GM12878 (cell line): ENCODE data around the gene PRKCD. TPM values are rescaled to one million over a fixed set of nuclear protein-coding genes. Genes with fewer than 3 reads are reported as not detected.

ENCODE experiments used
- BACH1 ChIP-seq: fragments of 450-650 bp; IDR thresholded peaks from 2 replicates; pipeline ENCODE4 v1.6.1; 2017; ENCODE audit warnings: mild to moderate bottlenecking, borderline replicate concordance
- BCLAF1 ChIP-seq: fragments of 450-650 bp; IDR thresholded peaks from 2 replicates; pipeline ENCODE4 v1.6.1; 2017; ENCODE audit warnings: antibody characterized with exemption, mild to moderate bottlenecking, moderate library complexity
- BRCA1 ChIP-seq: IDR thresholded peaks from 2 replicates; pipeline ENCODE4 v1.6.1; 2011; ENCODE audit warnings: low read depth, low read length, improper control_type of control experiment
- ETV6 ChIP-seq, 2 experiments: fragments of 450-650 bp in 1 of 2; IDR thresholded peaks in 1 of 2; conservative IDR thresholded peaks in 1 of 2; 2 replicates each; pipeline ENCODE4 v1.6.1; 2014; ENCODE audit warnings: antibody characterized with exemption in 1 of 2, borderline replicate concordance in 1 of 2, low read depth in 1 of 2, mild to moderate bottlenecking in 1 of 2, moderate library complexity in 1 of 2
- IKZF1 ChIP-seq: fragments of 450-650 bp; conservative IDR thresholded peaks from 2 replicates; pipeline ENCODE4 v1.6.1; 2017; ENCODE audit warnings: antibody characterized with exemption, mild to moderate bottlenecking
- JUNB ChIP-seq: IDR thresholded peaks from 2 replicates; pipeline ENCODE4 v1.6.1; 2016; ENCODE audit warnings: antibody characterized with exemption, mild to moderate bottlenecking
- MYB ChIP-seq: fragments of 150-350 bp; IDR thresholded peaks from 2 replicates; pipeline ENCODE4 v1.6.1; 2014; ENCODE audit warnings: mild to moderate bottlenecking, low read depth, low read length, borderline replicate concordance
- MYC ChIP-seq: IDR thresholded peaks from 2 replicates; pipeline ENCODE4 v1.6.1; 2011; ENCODE audit warnings: mild to moderate bottlenecking, low read length, moderate library complexity, inconsistent platforms; ENCODE audit not compliant: insufficient read depth, insufficient replicate concordance, insufficient read length, severe bottlenecking
- RAD21 ChIP-seq: IDR thresholded peaks from 2 replicates; pipeline ENCODE4 v1.6.1; 2011; ENCODE audit warnings: mild to moderate bottlenecking, low read depth, low read length, moderate library complexity; ENCODE audit not compliant: insufficient read depth
- RUNX3 ChIP-seq: IDR thresholded peaks from 2 replicates; pipeline ENCODE4 v1.6.1; 2012; ENCODE audit warnings: low read length, inconsistent platforms
- SKIL ChIP-seq: fragments of 450-650 bp; IDR thresholded peaks from 2 replicates; pipeline ENCODE4 v1.6.1; 2017; ENCODE audit warnings: mild to moderate bottlenecking, low read depth, inconsistent platforms; ENCODE audit not compliant: poor library complexity, severe bottlenecking
- SREBF1 ChIP-seq: IDR thresholded peaks from 2 replicates; pipeline ENCODE4 v1.6.1; 2012; ENCODE audit warnings: mild to moderate bottlenecking, low read length
- SUPT20H ChIP-seq: IDR thresholded peaks from 2 replicates; pipeline ENCODE4 v1.6.1; 2011; ENCODE audit warnings: low read depth, mild to moderate bottlenecking, low read length, moderate library complexity, borderline replicate concordance; ENCODE audit not compliant: control insufficient read depth
- ZBED1 ChIP-seq: IDR thresholded peaks from 2 replicates; pipeline ENCODE4 v1.6.1; 2016; ENCODE audit warnings: borderline replicate concordance
- polyA plus RNA-seq, 11 experiments: library from polyadenylated mRNA; depleted of rRNA in 4 of 11; unstranded in 6 of 11; stranded (reverse) in 5 of 11; fragments of >200 nt; fragmentation: Nextera tagmentation in 4 of 11; fragmentation: Illumina TruSeq in 1 of 11; extraction: Ambion mirVana in 4 of 11; extraction: Trizol in 1 of 11; gene quantifications; 1 replicate in 1 of 11; 2 replicates in 10 of 11; pipeline versions ENCODE4 v1.2.1 to v1.2.3, GENCODE V29; 2011 to 2016; ENCODE audit warnings: inconsistent platforms in 2 of 11, missing spikeins in 2 of 11, low read depth in 1 of 11
- total RNA-seq, 4 experiments: library from RNA; depleted of rRNA in 3 of 4; stranded (reverse); fragments of >200 nt in 3 of 4; fragmentation: Illumina TruSeq in 1 of 4; extraction: Trizol in 1 of 4; gene quantifications; 2 replicates each; pipeline versions ENCODE4 v1.2.1 to v1.2.3, GENCODE V29; 2013 to 2021
- TF ChIP-seq, protein P1 (sequence below): fragments of 450-650 bp; IDR thresholded peaks from 2 replicates; pipeline ENCODE4 v1.6.1; 2018; ENCODE audit warnings: mild to moderate bottlenecking, low read depth, moderate library complexity; ENCODE audit not compliant: partially characterized antibody
- TF ChIP-seq, protein P2 (sequence below): fragments of 450-650 bp; IDR thresholded peaks from 2 replicates; pipeline ENCODE4 v1.6.1; 2016; ENCODE audit warnings: mild to moderate bottlenecking, moderate library complexity, borderline replicate concordance

The PRKCD gene
- total and polyA plus RNA-seq, 10 of the 15 experiments (the other 5 are each of a cell fraction or from before 2014, with no cell fraction given): 10.0 to 114 (median 42.4) TPM

- TF ChIP-seq, protein P1, sequence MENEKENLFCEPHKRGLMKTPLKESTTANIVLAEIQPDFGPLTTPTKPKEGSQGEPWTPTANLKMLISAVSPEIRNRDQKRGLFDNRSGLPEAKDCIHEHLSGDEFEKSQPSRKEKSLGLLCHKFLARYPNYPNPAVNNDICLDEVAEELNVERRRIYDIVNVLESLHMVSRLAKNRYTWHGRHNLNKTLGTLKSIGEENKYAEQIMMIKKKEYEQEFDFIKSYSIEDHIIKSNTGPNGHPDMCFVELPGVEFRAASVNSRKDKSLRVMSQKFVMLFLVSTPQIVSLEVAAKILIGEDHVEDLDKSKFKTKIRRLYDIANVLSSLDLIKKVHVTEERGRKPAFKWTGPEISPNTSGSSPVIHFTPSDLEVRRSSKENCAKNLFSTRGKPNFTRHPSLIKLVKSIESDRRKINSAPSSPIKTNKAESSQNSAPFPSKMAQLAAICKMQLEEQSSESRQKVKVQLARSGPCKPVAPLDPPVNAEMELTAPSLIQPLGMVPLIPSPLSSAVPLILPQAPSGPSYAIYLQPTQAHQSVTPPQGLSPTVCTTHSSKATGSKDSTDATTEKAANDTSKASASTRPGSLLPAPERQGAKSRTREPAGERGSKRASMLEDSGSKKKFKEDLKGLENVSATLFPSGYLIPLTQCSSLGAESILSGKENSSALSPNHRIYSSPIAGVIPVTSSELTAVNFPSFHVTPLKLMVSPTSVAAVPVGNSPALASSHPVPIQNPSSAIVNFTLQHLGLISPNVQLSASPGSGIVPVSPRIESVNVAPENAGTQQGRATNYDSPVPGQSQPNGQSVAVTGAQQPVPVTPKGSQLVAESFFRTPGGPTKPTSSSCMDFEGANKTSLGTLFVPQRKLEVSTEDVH: no peak
- no peak for TF ChIP-seq BRCA1
- TF ChIP-seq MYC: no peak
- TF ChIP-seq MYB: no peak
- peak; percentile 36; the same call in 1 of the 2 replicates for TF ChIP-seq RUNX3
- TF ChIP-seq ZBED1: no peak
- no peak for TF ChIP-seq SUPT20H
- TF ChIP-seq SREBF1: no peak
- peak; percentile 44 for TF ChIP-seq SKIL
- TF ChIP-seq JUNB: no peak
- no peak for TF ChIP-seq RAD21
- TF ChIP-seq, protein P2, sequence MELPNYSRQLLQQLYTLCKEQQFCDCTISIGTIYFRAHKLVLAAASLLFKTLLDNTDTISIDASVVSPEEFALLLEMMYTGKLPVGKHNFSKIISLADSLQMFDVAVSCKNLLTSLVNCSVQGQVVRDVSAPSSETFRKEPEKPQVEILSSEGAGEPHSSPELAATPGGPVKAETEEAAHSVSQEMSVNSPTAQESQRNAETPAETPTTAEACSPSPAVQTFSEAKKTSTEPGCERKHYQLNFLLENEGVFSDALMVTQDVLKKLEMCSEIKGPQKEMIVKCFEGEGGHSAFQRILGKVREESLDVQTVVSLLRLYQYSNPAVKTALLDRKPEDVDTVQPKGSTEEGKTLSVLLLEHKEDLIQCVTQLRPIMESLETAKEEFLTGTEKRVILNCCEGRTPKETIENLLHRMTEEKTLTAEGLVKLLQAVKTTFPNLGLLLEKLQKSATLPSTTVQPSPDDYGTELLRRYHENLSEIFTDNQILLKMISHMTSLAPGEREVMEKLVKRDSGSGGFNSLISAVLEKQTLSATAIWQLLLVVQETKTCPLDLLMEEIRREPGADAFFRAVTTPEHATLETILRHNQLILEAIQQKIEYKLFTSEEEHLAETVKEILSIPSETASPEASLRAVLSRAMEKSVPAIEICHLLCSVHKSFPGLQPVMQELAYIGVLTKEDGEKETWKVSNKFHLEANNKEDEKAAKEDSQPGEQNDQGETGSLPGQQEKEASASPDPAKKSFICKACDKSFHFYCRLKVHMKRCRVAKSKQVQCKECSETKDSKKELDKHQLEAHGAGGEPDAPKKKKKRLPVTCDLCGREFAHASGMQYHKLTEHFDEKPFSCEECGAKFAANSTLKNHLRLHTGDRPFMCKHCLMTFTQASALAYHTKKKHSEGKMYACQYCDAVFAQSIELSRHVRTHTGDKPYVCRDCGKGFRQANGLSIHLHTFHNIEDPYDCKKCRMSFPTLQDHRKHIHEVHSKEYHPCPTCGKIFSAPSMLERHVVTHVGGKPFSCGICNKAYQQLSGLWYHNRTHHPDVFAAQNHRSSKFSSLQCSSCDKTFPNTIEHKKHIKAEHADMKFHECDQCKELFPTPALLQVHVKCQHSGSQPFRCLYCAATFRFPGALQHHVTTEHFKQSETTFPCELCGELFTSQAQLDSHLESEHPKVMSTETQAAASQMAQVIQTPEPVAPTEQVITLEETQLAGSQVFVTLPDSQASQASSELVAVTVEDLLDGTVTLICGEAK: no peak
- peak; percentile 62; the same call in 1 of the 2 replicates for TF ChIP-seq BACH1
- TF ChIP-seq ETV6 (conservative IDR thresholded peaks at IDR 0.05 in 1 of 2, IDR thresholded peaks at IDR 0.05 in 1 of 2; ENCODE audit: borderline replicate concordance in 1 of 2, low read depth in 1 of 2): no peak
- TF ChIP-seq IKZF1: peak; percentile 85
- no peak for TF ChIP-seq BCLAF1
Observed at GRCh38 chr3:53161820-53162671, 1.0 kb downstream of the PRKCD start (continued).
